GM19438 (cell line): ENCODE data around the gene TPPP.
"Not testable (repeated sequence)": the region's sequence is repeated elsewhere in the genome, so short reads cannot be mapped to it uniquely, and the experiment has no call there.

Experiments used
- ATAC-seq: cut with Tn5 transposase; IDR thresholded peaks from one replicate; pipeline ENCODE4 v1.9.1; 2021; ENCODE audit warnings: low read depth; ENCODE audit not compliant: unreplicated experiment

TPPP gene

GRCh38 chr5:693271-694041 is at the start of gene TPPP:
Gene TPPP (minus strand): TSS chr5:693352. CDS start chr5:678060, 15,292 bp downstream.
- peak; percentile 76 for ATAC-seq

GRCh38 chr5:742276-742675 is 49.1 kb upstream of the TPPP start:
- ATAC-seq: not testable (repeated sequence)

GRCh38 chr5:734145-734544 is 41.0 kb upstream of the TPPP start:
- ATAC-seq: not testable (repeated sequence)

GRCh38 chr5:732754-733454 is 39.8 kb upstream of the TPPP start:
- not testable (repeated sequence) for ATAC-seq

- not testable (repeated sequence) for ATAC-seq
These were observed 36.1 kb upstream of the TPPP start for GRCh38 chr5:729225-729624.

GRCh38 chr5:727087-727486 is 33.9 kb upstream of the TPPP start:
- not testable (repeated sequence) for ATAC-seq

GRCh38 chr5:723865-724264 is 30.7 kb upstream of the TPPP start:
- ATAC-seq: not testable (repeated sequence)

GRCh38 chr5:723309-723708 is 30.2 kb upstream of the TPPP start:
- ATAC-seq: not testable (repeated sequence)

- ATAC-seq: not testable (repeated sequence)
These were observed 26.2 kb upstream of the TPPP start for GRCh38 chr5:719379-719778.

GRCh38 chr5:717143-717542 is 24.0 kb upstream of the TPPP start:
- ATAC-seq: no peak

GRCh38 chr5:716740-717139 is 23.6 kb upstream of the TPPP start:
- ATAC-seq: not testable (repeated sequence)

- ATAC-seq: not testable (repeated sequence)
These were observed 22.5 kb upstream of the TPPP start for GRCh38 chr5:715636-716035.

GRCh38 chr5:714215-715118 is 21.3 kb upstream of the TPPP start:
- not testable (repeated sequence) for ATAC-seq

- ATAC-seq: not testable (repeated sequence)
These were observed 20.5 kb upstream of the TPPP start for GRCh38 chr5:713686-714085.

GRCh38 chr5:708848-709517 is 15.8 kb upstream of the TPPP start:
- not testable (repeated sequence) for ATAC-seq

- not testable (repeated sequence) for ATAC-seq
These were observed 15.2 kb upstream of the TPPP start for GRCh38 chr5:708374-708773.

GRCh38 chr5:706127-706526 is 13.0 kb upstream of the TPPP start:
- not testable (repeated sequence) for ATAC-seq

GRCh38 chr5:696753-697702 is 3.9 kb upstream of the TPPP start:
- ATAC-seq: not testable (repeated sequence)

- not testable (repeated sequence) for ATAC-seq
These were observed 3.0 kb upstream of the TPPP start for GRCh38 chr5:696191-696590.
